ENCODE data around the gene ME3.

DNA sequence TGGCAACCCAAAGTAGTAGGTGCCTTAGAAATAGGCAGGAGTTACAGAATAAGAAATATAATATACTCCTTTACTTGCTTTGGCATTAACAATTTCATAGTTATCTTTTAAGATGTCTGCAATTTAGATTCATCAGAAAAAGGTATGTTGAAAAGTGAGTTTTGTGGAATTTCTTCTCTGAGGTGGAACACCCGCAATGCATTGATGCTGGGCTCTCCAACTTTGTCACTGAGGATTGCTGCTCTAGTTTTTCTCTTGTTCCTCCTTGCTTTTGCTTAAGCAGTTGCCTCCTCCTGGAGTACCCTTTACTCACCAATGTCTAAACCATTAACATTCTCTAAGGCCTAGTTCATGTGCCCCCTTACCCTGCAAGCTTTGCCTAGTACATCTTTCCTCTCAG lies 14.1 kb upstream of the ME3 start:
- TF ChIP-seq EZH2 (IDR thresholded peaks at IDR 0.05; ENCODE audit: insufficient read depth, poor library complexity, severe bottlenecking) (no peak), EZH2phosphoT487 (IDR thresholded peaks at IDR 0.05; ENCODE audit: insufficient read depth, low read depth) (no peak)

Data from GM23248 (cell line).